ENCODE measurements around the gene SCMH1.

GRCh38 chr1:41110286-41110685 lies 131.8 kb downstream of the SCMH1 start:
- TF ChIP-seq POLR2A (IDR thresholded peaks at IDR 0.05; ENCODE audit: low read length) (no peak), GATA1 (IDR thresholded peaks at IDR 0.05; ENCODE audit: low read depth, low read length) (no peak)
